VCaP (cell line): ENCODE data around the gene CAMTA1.

Experiments
- H3K27ac ChIP-seq: fragments of 450-650 bp; 2 replicates; pipeline ENCODE4 v1.5.1; 2017
- TF ChIP-seq, protein P1 (sequence below): fragments of 450-650 bp; conservative IDR thresholded peaks from 2 replicates; pipeline ENCODE4 v1.5.1; 2017; ENCODE audit warnings: mild to moderate bottlenecking, moderate library complexity

Gene CAMTA1

DNA sequence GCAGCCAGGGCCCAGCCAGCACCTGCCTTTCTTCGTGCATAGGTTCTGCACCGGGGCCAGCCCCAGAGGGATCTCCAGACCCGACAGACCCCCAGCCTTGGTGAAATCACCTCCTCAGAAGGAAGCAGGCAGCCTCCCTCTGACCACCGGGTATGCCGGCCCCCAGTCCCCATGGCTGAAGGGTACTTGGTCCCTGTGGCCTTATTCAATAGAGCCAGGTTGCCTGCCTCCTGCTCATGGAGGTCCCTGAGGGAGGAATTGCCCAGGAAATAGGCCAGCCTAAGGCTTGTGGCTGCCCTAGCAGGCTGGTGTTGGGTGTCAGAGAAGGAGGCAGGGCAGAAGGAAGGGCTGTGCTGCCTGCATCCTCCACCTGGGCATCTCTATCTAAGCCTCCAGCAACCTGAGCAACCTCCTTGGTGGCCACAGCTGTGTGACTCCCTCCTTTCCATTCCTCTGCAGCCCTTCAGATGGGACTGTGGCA is 647.7 kb downstream of the CAMTA1 start:
- no peak overlapping the region for H3K27ac ChIP-seq
- TF ChIP-seq, protein P1, sequence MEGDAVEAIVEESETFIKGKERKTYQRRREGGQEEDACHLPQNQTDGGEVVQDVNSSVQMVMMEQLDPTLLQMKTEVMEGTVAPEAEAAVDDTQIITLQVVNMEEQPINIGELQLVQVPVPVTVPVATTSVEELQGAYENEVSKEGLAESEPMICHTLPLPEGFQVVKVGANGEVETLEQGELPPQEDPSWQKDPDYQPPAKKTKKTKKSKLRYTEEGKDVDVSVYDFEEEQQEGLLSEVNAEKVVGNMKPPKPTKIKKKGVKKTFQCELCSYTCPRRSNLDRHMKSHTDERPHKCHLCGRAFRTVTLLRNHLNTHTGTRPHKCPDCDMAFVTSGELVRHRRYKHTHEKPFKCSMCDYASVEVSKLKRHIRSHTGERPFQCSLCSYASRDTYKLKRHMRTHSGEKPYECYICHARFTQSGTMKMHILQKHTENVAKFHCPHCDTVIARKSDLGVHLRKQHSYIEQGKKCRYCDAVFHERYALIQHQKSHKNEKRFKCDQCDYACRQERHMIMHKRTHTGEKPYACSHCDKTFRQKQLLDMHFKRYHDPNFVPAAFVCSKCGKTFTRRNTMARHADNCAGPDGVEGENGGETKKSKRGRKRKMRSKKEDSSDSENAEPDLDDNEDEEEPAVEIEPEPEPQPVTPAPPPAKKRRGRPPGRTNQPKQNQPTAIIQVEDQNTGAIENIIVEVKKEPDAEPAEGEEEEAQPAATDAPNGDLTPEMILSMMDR = no peak

DNA sequence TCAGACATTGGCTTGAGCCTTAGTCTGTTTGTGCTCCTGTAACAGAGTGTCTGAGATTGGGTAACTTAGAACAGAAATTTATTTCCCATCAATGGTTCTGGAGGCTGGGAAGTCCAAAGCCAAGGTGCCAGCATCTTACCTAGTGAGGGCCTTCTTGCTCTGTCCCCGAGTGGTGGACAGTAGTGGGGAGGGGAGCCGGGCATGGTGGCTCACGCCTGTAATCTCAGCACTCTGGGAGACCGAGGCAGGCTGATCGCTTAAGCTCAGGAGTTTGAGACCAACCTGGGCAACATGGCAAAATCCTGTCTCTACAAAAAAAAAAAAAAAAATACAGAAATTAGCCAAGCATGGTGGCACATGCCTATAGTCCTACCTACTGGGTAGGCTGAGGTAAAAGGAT is 649.3 kb downstream of the CAMTA1 start:
- no peak overlapping the region for H3K27ac ChIP-seq
- TF ChIP-seq, protein P1 = no peak

DNA sequence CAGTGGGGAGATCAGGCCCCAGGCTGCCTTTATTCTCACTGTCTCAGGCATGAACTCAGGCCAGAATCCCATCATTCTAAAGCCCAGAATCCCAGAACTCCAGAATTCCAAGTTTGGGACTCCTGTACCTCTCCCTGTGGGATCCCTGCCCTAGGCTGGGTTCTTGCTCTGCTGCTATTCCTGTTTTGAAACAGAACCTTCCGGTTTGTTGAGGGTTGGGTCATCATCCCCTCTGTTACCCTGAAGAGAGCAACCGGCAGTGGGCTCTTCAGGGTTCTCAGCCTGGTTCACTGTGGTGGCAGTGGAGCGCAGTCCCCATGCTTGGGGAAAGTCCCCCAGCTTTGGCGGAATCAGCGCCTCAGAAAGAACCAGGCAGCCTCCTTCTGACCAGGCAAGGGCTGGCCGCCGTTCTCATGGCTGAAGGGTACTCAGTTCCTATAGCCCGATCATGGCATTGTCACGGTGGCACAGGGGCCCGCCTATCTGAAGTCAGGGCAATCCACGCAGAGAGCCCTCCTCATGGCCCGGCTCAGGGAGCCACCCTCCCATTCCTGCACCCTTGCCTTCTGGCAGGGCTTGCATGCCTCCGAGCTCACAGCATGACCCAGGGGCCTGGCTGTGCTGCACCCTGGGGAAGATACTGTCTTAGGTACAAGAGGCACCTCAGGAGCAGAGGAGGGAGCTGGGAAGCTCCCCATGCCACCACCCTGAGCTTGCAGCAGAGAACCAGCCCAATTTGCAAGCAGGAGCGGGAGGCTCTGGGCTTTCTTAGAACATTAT is 650.2 kb downstream of the CAMTA1 start:
- H3K27ac ChIP-seq = no peak overlapping the region
- TF ChIP-seq, protein P1 = no peak

DNA sequence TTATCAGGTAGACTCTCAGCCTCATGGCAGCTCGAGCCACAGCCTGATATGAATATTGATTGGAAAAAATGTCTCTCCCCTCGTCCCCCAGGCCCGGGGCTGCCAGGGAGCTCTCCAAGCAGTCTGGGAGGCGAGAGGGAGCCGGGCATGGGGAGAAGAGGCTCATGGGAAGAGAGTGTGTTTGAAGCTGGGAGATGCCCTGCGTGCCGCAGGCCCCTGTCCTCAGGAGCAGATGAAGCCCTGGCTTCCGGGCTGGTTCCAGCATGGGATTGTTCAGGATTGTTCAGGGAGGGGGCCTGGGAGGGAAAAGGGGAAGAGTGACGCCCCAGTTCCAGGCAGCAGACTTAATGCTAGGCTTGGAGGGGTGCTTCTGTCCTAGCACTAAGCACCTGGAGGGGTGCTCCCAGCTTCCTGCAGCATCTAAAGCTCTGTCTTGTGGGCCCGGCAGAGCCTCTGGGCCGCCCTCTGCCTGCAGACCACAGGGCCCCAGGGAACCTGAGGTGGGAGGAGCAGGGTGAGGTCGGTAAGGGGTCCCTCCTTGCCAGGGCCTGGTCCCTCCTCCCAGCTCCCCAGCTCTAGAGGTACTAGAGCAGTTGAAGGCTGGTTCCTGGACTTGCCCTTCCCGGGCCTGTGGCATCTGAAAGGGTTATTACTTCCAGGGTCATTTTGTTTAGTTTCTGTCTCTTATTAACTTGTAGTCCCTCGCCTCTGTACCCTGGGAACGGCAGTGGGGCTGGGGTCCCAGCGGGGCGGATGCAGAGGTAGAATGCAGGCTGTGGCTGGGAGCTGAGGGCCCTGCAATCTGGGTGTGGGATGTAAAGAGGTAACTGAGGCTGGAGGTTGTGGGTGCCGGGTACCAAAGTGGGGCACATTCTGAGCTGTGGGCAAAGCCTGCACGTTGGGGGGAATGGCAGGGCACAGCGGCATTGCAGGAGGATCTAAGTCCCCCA is 651.1 kb downstream of the CAMTA1 start:
- no peak overlapping the region for H3K27ac ChIP-seq
- TF ChIP-seq, protein P1 = no peak

DNA sequence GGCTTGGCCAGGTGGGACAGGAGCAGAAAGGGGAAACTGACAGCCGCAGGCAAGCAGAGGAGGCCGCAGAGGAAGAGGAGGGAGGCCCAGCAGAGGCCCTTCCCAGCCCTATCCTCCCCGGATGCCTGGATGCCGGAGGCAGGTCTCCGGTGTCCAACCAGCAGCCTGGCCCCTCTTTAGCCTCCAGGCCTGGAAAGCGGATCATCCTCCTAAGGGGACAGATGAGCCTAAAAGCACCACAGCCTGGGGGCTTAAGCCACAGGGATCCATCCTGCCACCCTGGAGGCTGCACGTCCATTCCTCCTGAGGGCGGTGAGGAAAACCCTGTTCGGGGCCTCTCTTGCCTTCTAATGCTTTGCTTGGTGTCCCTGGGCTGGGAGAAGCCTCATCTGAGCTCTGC is 651.8 kb downstream of the CAMTA1 start:
- TF ChIP-seq, protein P1 = no peak
- H3K27ac ChIP-seq = no peak overlapping the region

DNA sequence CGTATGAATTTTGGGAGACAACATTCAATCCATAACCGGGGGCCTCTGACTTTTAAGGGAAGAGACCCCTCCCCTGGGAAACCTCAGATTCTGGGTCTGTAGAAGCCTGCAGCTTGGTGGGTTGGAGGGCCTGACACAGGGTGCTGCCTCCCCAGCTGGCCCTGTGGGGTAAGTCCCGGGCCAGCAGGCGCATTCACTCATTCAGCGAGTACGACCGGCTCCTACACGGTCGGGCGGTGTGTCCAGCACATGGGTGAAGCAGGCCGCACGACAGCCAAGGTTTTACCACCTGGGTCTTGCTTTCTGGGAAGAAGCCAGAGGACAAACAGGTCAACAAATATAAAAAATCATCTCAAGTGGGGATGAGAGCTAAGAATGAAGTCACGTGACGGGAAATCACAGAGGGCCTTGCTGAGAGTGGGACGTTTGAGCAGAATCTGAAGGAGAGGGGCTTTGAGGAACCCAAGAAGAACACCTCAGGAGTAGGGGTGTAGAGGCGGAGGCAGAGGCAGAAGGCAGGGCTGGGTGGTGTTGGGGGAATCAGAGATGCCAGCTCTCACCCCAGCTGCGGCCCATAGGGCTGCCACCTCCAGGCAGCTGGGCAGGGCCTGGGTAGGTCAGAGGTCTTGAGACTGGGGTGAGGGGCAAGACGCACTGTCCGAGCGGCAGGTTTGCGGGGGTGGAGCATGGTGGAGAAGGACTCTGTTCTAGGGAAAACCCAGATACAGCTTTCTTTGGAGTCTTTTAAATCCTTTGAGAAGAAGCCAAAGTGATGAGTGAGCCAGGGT is 652.5 kb downstream of the CAMTA1 start:
- TF ChIP-seq, protein P1 = no peak
- no peak overlapping the region for H3K27ac ChIP-seq
